Stimulated activated CD8-positive, alpha-beta memory T cell treated with anti-CD3 and anti-CD28 coated beads, Interleukin-12 subunit alpha, Interleukin-12 subunit beta, amount 100 ng/mL, for 24 hours (primary cell): Measurements from ENCODE around the gene WIPF3.

Experiments
- DNase-seq: peaks from one replicate; pipeline ENCODE4 v3.0.0-alpha.2; 2020; ENCODE audit errors: extremely low read depth

Gene WIPF3

DNA sequence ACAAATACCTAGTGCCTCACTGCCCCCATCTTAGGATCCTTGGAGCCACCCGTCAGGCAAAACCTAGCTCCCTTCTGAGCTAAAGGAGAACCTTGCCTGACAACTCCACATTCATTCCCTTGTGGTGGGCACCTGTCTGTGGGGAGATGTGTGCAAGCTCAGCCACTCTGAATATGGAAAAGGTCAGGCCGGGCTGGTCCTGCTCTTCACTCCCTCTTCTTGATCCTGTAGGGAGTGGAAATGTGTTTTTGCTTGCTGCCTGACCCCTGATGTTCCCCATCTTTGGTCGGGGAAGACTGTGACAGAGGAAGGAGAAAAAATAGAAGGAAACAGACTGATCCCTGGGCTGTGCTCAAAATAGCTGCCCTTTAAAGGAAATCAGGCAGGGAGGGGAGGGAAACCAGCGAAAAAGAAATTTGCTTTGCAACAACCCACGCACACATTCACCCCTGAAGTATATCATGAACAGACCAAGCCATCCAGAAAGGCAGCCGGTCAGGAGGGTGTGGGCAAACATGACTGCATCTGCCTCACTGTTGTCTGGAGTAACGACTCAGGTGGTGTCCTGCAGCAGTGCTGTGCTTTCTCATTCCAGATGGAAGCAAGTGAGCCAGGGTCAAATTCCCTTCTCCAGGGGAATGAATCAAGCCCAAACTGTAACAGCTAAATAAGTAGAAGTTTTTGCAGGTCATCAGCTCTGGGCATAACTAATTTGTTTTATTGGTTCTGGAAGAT lies 109.3 kb downstream of the WIPF3 start:
- DNase-seq: no peak

DNA sequence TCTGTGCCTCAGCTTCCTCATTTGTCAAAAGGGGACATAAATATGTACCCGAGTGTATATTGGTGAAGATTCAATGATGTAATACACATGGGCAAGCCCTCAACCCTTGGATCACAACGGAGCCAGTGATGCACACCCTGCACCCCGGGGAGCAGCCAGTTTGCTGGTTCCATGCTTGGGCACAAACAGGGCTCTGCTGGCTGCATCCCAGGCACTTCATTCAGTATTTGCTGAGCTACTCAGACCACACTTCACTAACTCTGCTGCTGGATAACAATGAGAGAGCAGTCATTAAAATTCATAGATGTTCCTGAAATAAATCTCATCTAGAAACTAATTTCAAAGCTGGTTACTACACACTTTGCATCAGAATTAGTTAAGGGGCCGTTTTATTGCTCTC lies 111.3 kb downstream of the WIPF3 start:
- no peak for DNase-seq

GRCh38 chr7:29918850-29919249 lies 112.5 kb downstream of the WIPF3 start:
- DNase-seq: no peak

GRCh38 chr7:29919790-29920189 lies 113.5 kb downstream of the WIPF3 start:
- no peak for DNase-seq

DNA sequence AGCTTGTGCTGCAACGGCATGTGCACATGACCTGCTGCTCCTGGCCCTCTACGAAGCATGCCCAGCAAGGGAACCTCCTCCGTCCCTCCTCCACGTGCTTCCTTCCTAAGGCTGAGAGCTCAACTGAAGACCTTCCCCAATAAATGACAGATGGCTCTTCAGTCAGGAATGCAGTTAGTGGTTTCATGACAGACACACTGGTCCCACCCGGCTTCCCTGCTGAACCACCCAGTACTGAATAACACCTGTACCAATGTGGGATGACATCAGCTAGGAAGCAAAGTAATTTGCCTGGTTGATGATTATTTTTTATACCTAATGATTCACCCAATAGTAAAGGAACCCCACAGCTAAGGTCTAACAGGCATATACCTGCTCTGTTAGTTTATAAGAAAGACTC lies 114.2 kb downstream of the WIPF3 start:
- DNase-seq: no peak

DNA sequence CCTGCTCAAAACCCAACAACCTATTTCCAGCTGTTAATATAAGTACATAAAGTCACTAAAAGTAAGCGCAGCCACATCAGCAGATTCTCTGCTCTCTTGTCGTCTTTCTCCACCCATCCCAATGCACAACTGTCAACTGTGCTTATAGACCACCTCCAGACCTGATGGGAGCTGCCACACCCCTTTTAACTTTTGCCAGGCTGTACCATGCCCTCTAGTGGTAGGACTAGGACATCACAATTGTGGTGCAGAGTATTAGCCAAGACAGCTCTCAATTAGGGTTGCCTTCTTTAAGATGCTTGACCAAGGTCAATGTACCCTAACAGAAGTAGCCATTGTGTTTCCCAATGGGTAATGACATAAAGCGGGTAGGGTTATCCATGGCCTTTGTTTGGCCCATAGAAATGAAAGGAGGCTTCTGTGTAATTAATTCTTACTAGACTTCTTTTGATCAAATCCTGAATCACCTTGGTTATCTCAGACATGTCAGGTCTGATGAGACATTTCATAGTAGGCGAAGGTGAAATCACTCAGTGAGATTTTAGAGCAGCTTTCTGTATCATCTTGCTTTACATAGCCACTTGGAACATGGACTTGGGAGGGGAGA lies 115.2 kb downstream of the WIPF3 start:
- no peak for DNase-seq

DNA sequence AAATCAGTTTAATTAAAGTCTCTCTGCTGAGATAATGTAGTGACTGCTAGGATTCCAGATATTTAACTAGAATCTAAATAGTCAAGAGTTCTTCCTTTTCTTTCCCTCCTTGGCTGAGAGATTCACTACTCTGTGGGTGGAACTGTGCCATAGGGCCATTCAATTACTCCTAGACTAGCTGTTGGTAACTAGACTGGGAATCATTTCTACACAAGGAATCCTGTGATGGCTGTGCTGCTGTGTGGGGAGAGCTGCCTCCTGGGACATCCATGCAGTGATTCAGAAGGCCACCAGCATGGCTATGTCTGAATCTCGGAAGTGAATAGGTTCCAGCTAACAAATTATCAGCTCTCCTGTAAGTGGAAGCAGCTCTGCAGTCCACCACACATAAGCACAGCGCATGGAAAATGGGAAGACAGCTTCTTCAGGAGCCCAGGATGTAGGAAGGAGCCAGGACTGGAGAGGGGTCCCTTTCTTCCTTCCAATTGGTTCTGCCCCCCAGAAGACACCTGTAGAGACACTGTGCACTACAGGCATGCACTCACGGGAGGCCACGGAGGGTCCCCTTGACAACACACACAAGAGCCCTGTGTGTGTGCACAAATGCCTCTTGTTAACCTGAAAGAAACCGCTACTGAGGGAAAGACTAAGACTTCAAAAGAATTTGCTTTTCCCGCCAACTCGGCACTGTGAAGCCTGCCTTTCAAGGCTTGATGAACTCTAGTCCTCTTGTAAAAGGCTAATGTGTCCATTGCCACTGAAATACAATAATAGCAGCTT lies 116.8 kb downstream of the WIPF3 start:
- no peak for DNase-seq

DNA sequence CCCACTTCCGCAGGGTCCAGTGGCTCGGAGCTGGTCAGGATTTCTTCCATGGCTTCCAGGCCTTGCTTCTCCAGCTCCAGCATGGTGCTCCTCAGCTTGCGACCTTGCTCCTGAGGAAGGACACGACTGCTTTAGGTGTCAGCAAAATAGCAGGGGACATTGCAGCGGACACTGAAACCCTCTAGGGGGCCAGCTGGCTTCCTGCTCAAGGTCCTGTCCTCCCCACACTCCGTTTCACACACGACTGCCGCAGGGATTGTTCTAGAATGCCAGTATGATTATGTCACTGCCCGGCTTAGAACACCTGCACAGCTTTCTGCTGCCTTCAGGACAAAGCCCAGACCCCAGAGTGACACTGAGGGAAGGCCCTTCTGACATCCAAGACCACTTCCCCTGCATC lies 117.7 kb downstream of the WIPF3 start:
- DNase-seq: no peak

DNA sequence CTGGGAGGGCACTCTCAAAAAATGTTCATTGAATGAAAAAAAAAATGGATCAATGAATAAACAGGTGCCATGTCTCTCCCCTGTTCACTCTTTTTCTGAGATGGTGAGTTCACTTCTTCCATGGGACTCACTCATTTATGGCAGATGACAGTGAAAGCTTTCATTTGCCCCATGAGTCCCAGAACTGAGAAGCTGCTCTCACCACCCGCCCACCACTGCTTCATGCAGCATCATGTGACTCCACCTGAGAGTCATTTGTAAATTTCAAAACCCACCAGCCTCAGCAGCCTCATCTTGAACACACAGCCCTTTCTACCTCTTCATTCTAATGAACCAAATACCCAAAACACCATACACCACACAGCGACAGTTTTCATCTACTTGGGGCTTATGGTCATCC lies 118.4 kb downstream of the WIPF3 start:
- no peak for DNase-seq

GRCh38 chr7:29926216-29926615 lies 119.9 kb downstream of the WIPF3 start:
- DNase-seq: no peak

DNA sequence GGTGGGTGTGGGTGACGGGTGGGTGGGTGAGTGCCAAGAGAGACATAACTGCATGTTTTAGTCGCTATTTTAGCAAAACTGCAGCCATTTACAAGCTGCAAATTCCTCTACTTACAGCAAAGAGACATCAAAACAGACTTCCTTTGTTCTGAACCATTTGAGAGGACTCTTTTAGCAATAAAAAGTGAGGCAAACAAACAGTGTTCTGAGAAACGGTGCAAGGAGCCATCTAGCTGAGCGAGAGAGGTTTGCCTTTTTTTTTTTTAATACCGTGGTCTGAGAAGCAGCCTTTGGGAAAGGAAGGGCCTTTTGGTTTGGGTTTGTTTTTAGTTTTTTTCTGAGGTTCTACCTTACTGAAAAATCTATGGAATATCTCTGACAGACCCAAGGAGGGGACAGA lies 120.4 kb downstream of the WIPF3 start:
- DNase-seq: no peak

DNA sequence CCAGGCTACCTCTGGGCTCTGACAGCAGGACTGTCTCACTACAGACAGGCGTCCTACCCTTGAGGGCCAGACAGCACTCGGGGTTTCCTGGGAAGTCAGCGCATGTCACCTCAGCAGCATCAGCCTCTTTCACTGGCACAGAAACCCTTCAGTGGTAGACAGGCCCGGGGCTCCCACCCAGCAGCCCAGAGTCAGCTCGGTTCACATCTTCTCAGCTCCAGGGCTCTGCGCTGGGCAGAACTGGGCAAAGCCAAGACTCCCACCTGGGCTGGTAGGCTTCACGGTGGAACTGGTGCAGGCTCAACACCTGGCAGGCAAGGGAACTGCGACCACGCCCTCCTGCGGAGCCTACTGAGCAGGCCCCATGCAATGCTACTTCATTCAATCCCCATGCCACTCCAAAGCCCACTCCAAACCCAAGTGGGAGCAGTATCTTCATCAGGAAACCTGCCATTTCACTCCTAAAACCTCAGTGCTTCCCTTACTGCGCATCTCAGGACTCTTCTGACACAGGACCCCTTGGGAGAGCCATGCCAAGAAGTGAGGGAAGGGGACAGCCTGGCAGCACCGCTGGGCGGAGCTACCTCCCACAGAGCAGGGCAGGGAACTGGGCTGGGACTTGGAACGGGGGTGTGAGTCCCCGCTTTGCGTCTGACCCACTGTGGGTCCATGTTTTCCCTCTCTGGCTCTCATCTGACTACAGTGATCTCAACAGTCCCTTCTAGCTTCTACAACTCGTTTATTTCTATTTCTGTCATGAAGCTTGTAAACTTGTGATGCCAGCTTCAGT lies 122.9 kb downstream of the WIPF3 start:
- DNase-seq: no peak

DNA sequence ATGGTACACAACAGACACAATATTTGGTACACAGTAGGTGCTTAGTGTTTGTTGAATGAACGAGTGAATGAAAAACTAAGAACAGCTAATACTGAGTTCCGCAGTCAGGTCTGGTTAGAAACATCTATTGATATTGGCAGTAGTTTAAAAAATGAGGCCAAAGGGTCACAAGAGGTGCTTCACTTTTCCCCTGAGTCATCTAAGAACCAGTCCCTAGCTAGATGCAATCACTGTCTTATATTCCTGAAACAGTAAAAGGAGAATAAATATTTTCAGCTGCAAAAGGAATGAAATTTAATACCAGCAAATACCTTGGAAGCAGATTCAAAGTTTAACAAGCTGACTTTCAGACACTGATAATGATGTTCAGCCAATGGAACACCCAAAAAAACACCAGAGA lies 128.8 kb downstream of the WIPF3 start:
- DNase-seq: no peak

DNA sequence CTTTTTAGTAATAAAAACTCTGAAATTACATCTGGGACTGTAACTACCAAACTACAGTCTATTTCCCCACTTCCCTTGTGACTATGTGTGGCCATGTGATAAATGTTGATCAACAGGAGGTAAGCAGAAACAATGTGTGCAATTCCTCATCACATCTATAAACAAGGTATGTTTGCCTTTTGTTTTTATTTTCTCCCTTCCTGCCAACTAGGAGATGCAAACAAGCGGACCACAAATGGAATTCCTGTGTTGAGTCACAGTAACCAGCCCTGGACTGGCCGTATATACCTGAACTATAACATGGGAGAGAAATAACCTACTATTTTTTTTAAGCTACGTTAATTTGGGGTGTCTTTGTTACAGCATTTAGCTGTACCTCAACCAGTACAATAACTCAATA lies 130.8 kb downstream of the WIPF3 start:
- no peak for DNase-seq

GRCh38 chr7:29940199-29940598 lies 133.9 kb downstream of the WIPF3 start:
- DNase-seq: no peak

- DNase-seq: no peak
Measured at GRCh38 chr7:29945259-29945809, 139.0 kb downstream of the WIPF3 start.

DNA sequence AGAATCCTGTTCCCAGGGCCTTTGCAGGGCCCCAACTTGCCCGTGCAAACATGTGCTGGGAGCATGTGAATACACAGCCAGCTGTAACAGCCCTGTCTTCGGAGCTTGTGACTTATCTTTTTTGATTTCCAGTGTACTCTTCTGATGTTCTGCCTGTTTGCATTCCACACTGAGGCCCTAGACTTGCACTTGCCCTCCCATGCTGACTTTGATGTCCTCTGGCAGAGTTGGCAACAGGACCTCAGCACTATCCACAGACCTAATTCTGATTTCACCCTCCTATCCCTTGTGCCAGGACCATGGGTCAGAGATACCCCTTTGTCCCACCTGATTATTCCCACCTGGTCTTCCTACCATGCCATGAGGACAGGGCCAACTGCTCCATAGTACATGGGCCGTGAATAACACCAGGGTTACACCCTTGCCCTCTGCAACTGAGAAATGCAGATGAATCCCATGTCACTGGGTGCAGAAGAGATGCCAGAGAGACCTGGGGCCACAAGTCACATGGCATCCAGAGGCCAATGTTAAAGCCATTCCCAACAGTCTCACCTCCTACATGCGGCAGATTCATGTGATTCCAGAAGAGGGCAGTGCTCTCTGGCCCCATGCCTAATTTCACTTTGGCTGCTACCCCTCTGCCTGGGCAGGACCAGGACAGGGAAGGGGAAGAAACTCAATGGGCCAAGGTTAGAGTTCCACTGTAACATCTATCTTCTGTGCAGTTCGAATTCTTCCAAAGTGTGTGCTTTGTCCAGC lies 140.3 kb downstream of the WIPF3 start:
- DNase-seq: no peak

DNA sequence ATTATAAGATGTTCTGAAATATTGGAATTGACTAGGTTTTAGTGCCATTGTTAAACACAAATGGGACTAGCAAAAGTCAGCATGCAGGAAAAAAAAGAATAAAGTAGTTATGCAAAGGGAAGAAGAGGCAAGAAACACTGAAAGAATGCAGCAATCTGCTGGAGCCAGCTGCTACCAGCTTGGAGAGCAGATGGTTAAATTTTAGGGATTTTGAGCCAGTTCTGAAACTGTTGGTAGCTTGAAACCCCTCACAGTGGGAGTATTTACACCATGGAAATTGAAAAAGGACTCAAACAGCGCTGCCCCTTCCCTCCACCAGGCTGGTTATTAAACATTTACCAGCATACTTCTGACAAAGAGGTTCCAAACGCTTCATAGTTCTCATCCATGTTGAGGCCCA lies 142.3 kb downstream of the WIPF3 start:
- DNase-seq: no peak

GRCh38 chr7:29950480-29950879 lies 144.2 kb downstream of the WIPF3 start:
- DNase-seq: no peak

- DNase-seq: no peak
Measured at GRCh38 chr7:29951206-29951605, 144.9 kb downstream of the WIPF3 start.

DNA sequence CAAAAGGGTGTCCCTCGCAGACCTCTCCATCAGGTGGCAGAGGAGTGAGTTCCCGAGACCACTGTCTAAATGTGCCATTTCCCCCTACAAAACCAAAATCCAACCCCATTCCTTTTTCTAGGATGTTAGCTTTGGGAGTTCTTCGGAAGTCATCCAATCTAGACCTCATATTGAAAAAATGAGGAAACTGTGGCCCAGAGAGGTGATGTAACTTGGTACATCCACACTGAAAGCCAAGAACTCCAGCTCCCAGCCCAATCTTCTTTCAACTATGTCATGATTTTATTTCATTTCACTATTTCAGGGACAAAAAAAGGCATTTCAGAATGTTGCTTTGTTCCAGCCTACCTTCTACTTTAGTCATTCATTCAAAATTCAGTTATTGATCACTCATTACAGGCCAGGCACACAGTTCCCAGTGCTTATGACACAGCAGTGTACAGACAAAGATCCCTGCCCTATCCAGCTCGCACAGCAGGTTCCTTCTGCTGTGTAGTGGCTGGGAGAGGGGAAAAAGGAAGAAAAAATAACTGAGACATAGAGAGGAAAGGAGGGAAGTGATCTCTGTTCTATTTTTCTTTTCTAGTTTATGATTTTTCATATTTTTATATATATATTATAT lies 147.5 kb downstream of the WIPF3 start:
- DNase-seq: no peak
